Measurements from ENCODE around the gene SMOC1.

SMOC1 gene

DNA sequence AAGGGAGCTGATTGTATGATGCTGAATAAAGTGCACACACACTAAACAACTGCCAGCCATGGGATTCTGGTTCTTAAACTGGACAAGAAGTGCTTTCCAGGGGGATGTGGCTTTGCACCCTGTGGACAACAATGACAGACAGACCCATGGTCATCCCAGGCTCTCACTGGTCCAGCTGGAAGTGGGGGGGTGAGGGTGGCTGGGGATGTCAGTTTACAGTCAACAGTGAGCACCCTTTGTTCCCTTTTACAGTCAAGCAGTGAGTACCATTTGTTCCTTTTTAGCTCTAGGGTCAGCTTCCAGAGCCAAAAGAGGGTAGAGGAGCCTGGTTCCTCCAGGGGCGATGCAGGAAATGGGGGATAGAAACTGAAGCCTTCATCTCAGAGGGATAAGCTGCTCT is 100.7 kb downstream of the SMOC1 start:
- Histone ChIP-seq H3K4me3 (ENCODE audit: low read depth, low read length, poor library complexity, severe bottlenecking) (no peak overlapping the region), H2AFZ (ENCODE audit: low read length) (no peak overlapping the region), H3F3A (ENCODE audit: insufficient read depth, low read length) (no peaks in the 10 kb centered on the region), H3K9me2 (ENCODE audit: low read depth, low read length) (no peaks in the 10 kb centered on the region), H3K4me2 (ENCODE audit: low read length) (no peak overlapping the region), H3K9ac (ENCODE audit: low read length) (no peak overlapping the region), H3K9me3 (ENCODE audit: low read length) (no peaks in the 10 kb centered on the region), H3K36me3 (ENCODE audit: insufficient read depth, low read length) (no peaks in the 10 kb centered on the region), H3K4me1 (ENCODE audit: insufficient read depth, low read length, severe bottlenecking) (no peaks in the 10 kb centered on the region), H4K20me1 (ENCODE audit: insufficient read depth, low read length) (no peaks in the 10 kb centered on the region), H3K79me2 (ENCODE audit: insufficient read depth, low read length) (no peaks in the 10 kb centered on the region), H3K27ac (ENCODE audit: low read depth, low read length, poor library complexity, severe bottlenecking) (no peak overlapping the region), H3K27me3 (ENCODE audit: insufficient read depth, low read length) (0 out of 2 replicates have a peak, but pooled peaks cover 10% of the 10 kb centered on the region)
- TF ChIP-seq EZH2 (IDR thresholded peaks at IDR 0.05; ENCODE audit: borderline replicate concordance, low read length), result no peak
- TF ChIP-seq, protein P1, sequence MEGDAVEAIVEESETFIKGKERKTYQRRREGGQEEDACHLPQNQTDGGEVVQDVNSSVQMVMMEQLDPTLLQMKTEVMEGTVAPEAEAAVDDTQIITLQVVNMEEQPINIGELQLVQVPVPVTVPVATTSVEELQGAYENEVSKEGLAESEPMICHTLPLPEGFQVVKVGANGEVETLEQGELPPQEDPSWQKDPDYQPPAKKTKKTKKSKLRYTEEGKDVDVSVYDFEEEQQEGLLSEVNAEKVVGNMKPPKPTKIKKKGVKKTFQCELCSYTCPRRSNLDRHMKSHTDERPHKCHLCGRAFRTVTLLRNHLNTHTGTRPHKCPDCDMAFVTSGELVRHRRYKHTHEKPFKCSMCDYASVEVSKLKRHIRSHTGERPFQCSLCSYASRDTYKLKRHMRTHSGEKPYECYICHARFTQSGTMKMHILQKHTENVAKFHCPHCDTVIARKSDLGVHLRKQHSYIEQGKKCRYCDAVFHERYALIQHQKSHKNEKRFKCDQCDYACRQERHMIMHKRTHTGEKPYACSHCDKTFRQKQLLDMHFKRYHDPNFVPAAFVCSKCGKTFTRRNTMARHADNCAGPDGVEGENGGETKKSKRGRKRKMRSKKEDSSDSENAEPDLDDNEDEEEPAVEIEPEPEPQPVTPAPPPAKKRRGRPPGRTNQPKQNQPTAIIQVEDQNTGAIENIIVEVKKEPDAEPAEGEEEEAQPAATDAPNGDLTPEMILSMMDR (IDR thresholded peaks at IDR 0.05; ENCODE audit: low read length), result no peak

DNA sequence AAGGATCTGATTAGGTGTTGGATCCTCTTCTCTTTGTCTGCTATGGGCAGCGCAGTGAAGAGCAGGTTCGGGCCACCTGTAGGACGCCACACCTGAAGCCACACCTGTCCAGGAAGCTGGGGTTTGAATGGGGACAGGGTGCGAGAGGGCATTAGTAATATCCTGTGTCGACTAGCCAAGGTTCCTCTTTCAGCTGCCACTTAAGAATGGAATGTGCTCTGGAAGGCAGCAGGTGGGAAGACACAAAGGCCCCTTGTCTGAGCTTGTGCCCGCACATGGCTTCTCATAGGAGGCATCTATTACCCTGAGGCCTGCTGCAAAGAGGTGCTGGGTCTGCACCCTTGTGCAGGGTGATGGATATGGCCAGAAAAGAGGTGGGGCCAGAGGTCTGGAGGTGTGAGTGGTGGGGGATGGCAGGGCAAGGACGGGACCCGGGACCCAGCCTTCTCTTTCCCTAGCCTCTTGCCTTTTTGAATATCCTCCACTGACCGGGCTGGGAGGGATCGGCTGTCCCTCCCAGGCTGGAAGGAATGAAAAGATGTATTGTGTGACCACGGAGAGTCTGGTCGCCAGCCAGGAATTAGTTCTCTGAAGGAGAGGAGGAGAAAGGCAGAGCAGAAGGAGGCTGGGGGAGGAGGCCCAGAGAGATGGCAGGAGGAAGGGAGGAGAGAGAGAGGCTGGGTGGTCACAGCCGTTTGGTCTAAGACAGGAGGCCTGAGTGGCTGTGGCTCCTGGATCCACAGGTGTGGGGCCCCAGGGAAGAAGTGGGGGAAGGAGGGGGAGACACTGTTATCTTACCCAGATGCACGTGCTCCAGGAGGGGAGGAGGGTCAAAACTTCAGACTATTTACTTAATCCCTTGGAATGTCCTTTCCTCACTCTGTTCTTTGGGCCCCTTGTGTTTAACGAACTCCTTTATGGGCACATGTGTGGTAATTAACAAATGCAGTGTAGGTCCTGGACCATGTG is 101.5 kb downstream of the SMOC1 start:
- Histone ChIP-seq H3K4me1 (ENCODE audit: insufficient read depth, low read length, severe bottlenecking) (no peaks in the 10 kb centered on the region), H3K27ac (ENCODE audit: low read depth, low read length, poor library complexity, severe bottlenecking) (no peak overlapping the region), H3K4me2 (ENCODE audit: low read length) (no peak overlapping the region), H4K20me1 (ENCODE audit: insufficient read depth, low read length) (no peaks in the 10 kb centered on the region), H2AFZ (ENCODE audit: low read length) (no peak overlapping the region), H3K4me3 (ENCODE audit: low read depth, low read length, poor library complexity, severe bottlenecking) (no peak overlapping the region), H3K79me2 (ENCODE audit: insufficient read depth, low read length) (no peaks in the 10 kb centered on the region), H3K9me3 (ENCODE audit: low read length) (no peaks in the 10 kb centered on the region), H3K36me3 (ENCODE audit: insufficient read depth, low read length) (no peaks in the 10 kb centered on the region), H3K9ac (ENCODE audit: low read length) (no peak overlapping the region), H3K27me3 (ENCODE audit: insufficient read depth, low read length) (0 out of 2 replicates have a peak, but pooled peaks cover 10% of the 10 kb centered on the region), H3K9me2 (ENCODE audit: low read depth, low read length) (no peaks in the 10 kb centered on the region), H3F3A (ENCODE audit: insufficient read depth, low read length) (no peaks in the 10 kb centered on the region)
- TF ChIP-seq, protein P1 (IDR thresholded peaks at IDR 0.05; ENCODE audit: low read length), result no peak

DNA sequence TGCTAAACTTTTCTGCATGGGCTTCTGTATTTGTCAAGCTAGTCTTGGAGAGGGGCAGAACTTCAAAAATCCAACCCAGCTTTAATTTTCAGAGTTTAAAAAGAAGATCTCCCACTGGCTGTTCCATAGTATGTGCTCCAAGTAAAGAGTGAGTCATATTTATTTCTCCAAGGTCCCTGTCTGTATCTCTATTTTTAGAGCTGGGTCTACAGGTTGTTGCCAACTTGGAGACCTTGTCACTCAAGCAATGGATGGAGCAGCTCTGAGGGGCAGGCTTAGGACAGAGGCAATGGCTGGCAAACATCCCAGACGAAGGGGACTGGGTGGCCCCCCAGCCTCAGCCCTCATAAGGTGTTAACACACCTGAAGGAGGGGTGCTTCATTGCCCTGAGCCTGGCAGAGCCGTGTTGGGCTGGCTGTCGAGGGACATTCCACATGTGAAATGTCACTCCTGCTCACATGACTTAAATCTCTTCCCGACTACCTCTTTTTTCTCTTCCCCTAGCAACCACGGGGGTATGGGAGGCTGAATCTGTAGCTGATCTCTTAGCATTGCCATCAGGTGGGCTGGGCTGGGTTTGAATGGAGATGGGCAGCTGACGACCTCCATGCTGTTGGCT is 103.1 kb downstream of the SMOC1 start:
- no peak for TF ChIP-seq EZH2 (IDR thresholded peaks at IDR 0.05; ENCODE audit: borderline replicate concordance, low read length)
- TF ChIP-seq, protein P1 (IDR thresholded peaks at IDR 0.05; ENCODE audit: low read length), result no peak
- no peaks in the 10 kb centered on the region for H3K4me1 ChIP-seq (ENCODE audit: insufficient read depth, low read length, severe bottlenecking)
- no peak overlapping the region for H3K9ac ChIP-seq (ENCODE audit: low read length)
- H3F3A ChIP-seq (ENCODE audit: insufficient read depth, low read length), result no peaks in the 10 kb centered on the region
- H3K27me3 ChIP-seq (ENCODE audit: insufficient read depth, low read length), result 0 out of 2 replicates have a peak, but pooled peaks cover 10% of the 10 kb centered on the region
- no peaks in the 10 kb centered on the region for H3K9me2 ChIP-seq (ENCODE audit: low read depth, low read length)
- H2AFZ ChIP-seq (ENCODE audit: low read length), result no peak overlapping the region
- no peaks in the 10 kb centered on the region for H3K36me3 ChIP-seq (ENCODE audit: insufficient read depth, low read length)
- H3K79me2 ChIP-seq (ENCODE audit: insufficient read depth, low read length), result no peaks in the 10 kb centered on the region
- no peak overlapping the region for H3K4me2 ChIP-seq (ENCODE audit: low read length)
- no peaks in the 10 kb centered on the region for H4K20me1 ChIP-seq (ENCODE audit: insufficient read depth, low read length)
- H3K27ac ChIP-seq (ENCODE audit: low read depth, low read length, poor library complexity, severe bottlenecking), result no peak overlapping the region
- no peak overlapping the region for H3K4me3 ChIP-seq (ENCODE audit: low read depth, low read length, poor library complexity, severe bottlenecking)
- H3K9me3 ChIP-seq (ENCODE audit: low read length), result no peaks in the 10 kb centered on the region
